ACC112 (cell line): ENCODE results near the gene SCAPER.

ENCODE experiments used
- H2AFZ ChIP-seq: fragments of 200-600 bp; sonication (generic); one replicate; pipeline ENCODE4 v1.6.0; 2017; ENCODE audit warnings: antibody characterized with exemption, low read length; ENCODE audit not compliant: unreplicated experiment
- H3K27ac ChIP-seq: fragments of 200-600 bp; sonication (generic); 2 replicates; pipeline ENCODE4 v1.5.1; 2014; ENCODE audit warnings: low read depth, mild to moderate bottlenecking, antibody characterized with exemption, low read length, moderate library complexity
- H3K27me3 ChIP-seq: fragments of 200-600 bp; sonication (generic); 2 replicates; pipeline ENCODE4 v1.6.1; 2014; ENCODE audit warnings: mild to moderate bottlenecking, antibody characterized with exemption, low read length, moderate library complexity, mixed read lengths; ENCODE audit not compliant: insufficient read depth
- H3K36me3 ChIP-seq: fragments of 200-600 bp; sonication (generic); 2 replicates; pipeline ENCODE4 v1.6.1; 2016; ENCODE audit warnings: mild to moderate bottlenecking, antibody characterized with exemption, low read length, moderate library complexity, mixed read lengths; ENCODE audit not compliant: insufficient read depth
- H3K4me1 ChIP-seq: fragments of 200-600 bp; sonication (generic); one replicate; pipeline ENCODE4 v1.6.1; 2016; ENCODE audit warnings: low read length, mixed read lengths; ENCODE audit not compliant: insufficient read depth, unreplicated experiment, control insufficient read depth
- H3K4me3 ChIP-seq: fragments of 200-600 bp; sonication (generic); 2 replicates; pipeline ENCODE4 v1.5.1; 2014; ENCODE audit warnings: mild to moderate bottlenecking, low read depth, low read length
- H3K79me2 ChIP-seq: fragments of 200-600 bp; sonication (generic); one replicate; pipeline ENCODE4 v1.6.0; 2016; ENCODE audit warnings: low read length; ENCODE audit not compliant: control insufficient read depth, unreplicated experiment, insufficient read depth

Gene SCAPER

GRCh38 chr15:76378691-76379090 lies 526.4 kb downstream of the SCAPER start:
- H3K4me3 ChIP-seq: no peak overlapping the region
- no peak overlapping the region for H2AFZ ChIP-seq
- H3K27me3 ChIP-seq: no peaks in the 10 kb centered on the region
- H3K27ac ChIP-seq: no peak overlapping the region
- H3K36me3 ChIP-seq: no peaks in the 10 kb centered on the region
- H3K79me2 ChIP-seq: no peaks in the 10 kb centered on the region
- H3K4me1 ChIP-seq: peaks cover 12% of the 10 kb centered on the region

- Histone ChIP-seq H3K4me3 (no peak overlapping the region), H3K36me3 (no peaks in the 10 kb centered on the region), H3K4me1 (peaks cover 12% of the 10 kb centered on the region), H3K27me3 (no peaks in the 10 kb centered on the region), H3K79me2 (no peaks in the 10 kb centered on the region), H3K27ac (no peak overlapping the region), H2AFZ (no peak overlapping the region)
These were observed 527.4 kb downstream of the SCAPER start for GRCh38 chr15:76377751-76378150.

GRCh38 chr15:76377217-76377616 lies 527.9 kb downstream of the SCAPER start:
- H3K4me3 ChIP-seq: no peak overlapping the region
- H3K27me3 ChIP-seq: no peaks in the 10 kb centered on the region
- no peaks in the 10 kb centered on the region for H3K79me2 ChIP-seq
- no peak overlapping the region for H2AFZ ChIP-seq
- no peak overlapping the region for H3K27ac ChIP-seq
- peaks cover 12% of the 10 kb centered on the region for H3K4me1 ChIP-seq
- no peaks in the 10 kb centered on the region for H3K36me3 ChIP-seq

GRCh38 chr15:76376816-76377215 lies 528.3 kb downstream of the SCAPER start:
- Histone ChIP-seq H3K36me3 (no peaks in the 10 kb centered on the region), H3K27me3 (no peaks in the 10 kb centered on the region), H2AFZ (no peak overlapping the region), H3K4me1 (peaks cover 12% of the 10 kb centered on the region), H3K79me2 (no peaks in the 10 kb centered on the region), H3K4me3 (no peak overlapping the region), H3K27ac (no peak overlapping the region)

- H2AFZ ChIP-seq: no peak overlapping the region
- no peaks in the 10 kb centered on the region for H3K27me3 ChIP-seq
- no peak overlapping the region for H3K27ac ChIP-seq
- H3K36me3 ChIP-seq: no peaks in the 10 kb centered on the region
- H3K4me1 ChIP-seq: peaks cover 12% of the 10 kb centered on the region
- H3K4me3 ChIP-seq: no peak overlapping the region
- H3K79me2 ChIP-seq: no peaks in the 10 kb centered on the region
These were observed 529.1 kb downstream of the SCAPER start for GRCh38 chr15:76376029-76376428.

GRCh38 chr15:76368122-76368621 lies 537.0 kb downstream of the SCAPER start:
- Histone ChIP-seq H2AFZ (no peak overlapping the region), H3K27ac (no peak overlapping the region), H3K79me2 (no peaks in the 10 kb centered on the region), H3K4me1 (no peaks in the 10 kb centered on the region), H3K4me3 (no peak overlapping the region), H3K36me3 (no peaks in the 10 kb centered on the region), H3K27me3 (no peaks in the 10 kb centered on the region)

- Histone ChIP-seq H3K27me3 (no peaks in the 10 kb centered on the region), H3K79me2 (no peaks in the 10 kb centered on the region), H2AFZ (no peak overlapping the region), H3K4me1 (no peaks in the 10 kb centered on the region), H3K4me3 (no peak overlapping the region), H3K36me3 (no peaks in the 10 kb centered on the region), H3K27ac (no peak overlapping the region)
These were observed 538.4 kb downstream of the SCAPER start for GRCh38 chr15:76366714-76367113.

- no peak overlapping the region for H3K27ac ChIP-seq
- no peaks in the 10 kb centered on the region for H3K36me3 ChIP-seq
- H2AFZ ChIP-seq: no peak overlapping the region
- no peaks in the 10 kb centered on the region for H3K27me3 ChIP-seq
- H3K79me2 ChIP-seq: no peaks in the 10 kb centered on the region
- H3K4me3 ChIP-seq: no peak overlapping the region
- H3K4me1 ChIP-seq: no peaks in the 10 kb centered on the region
These were observed 541.9 kb downstream of the SCAPER start for GRCh38 chr15:76363251-76363650.

- Histone ChIP-seq H3K27me3 (no peaks in the 10 kb centered on the region), H3K36me3 (no peaks in the 10 kb centered on the region), H3K4me1 (no peaks in the 10 kb centered on the region), H2AFZ (no peak overlapping the region), H3K27ac (no peak overlapping the region), H3K79me2 (no peaks in the 10 kb centered on the region), H3K4me3 (no peak overlapping the region)
These were observed 544.7 kb downstream of the SCAPER start for GRCh38 chr15:76360416-76360815.

- no peaks in the 10 kb centered on the region for H3K27me3 ChIP-seq
- no peak overlapping the region for H3K27ac ChIP-seq
- H2AFZ ChIP-seq: no peak overlapping the region
- no peaks in the 10 kb centered on the region for H3K79me2 ChIP-seq
- no peaks in the 10 kb centered on the region for H3K36me3 ChIP-seq
- no peaks in the 10 kb centered on the region for H3K4me1 ChIP-seq
- H3K4me3 ChIP-seq: no peak overlapping the region
These were observed 546.0 kb downstream of the SCAPER start for GRCh38 chr15:76359152-76359551.

- Histone ChIP-seq H3K27me3 (no peaks in the 10 kb centered on the region), H3K4me1 (no peaks in the 10 kb centered on the region), H3K36me3 (no peaks in the 10 kb centered on the region), H2AFZ (no peak overlapping the region), H3K79me2 (no peaks in the 10 kb centered on the region), H3K4me3 (no peak overlapping the region), H3K27ac (no peak overlapping the region)
These were observed 546.7 kb downstream of the SCAPER start for GRCh38 chr15:76358453-76358852.
